ENCODE data around the gene ST7L. TPM values are rescaled to one million over a fixed set of nuclear protein-coding genes. Genes with fewer than 3 reads are reported as not detected.
A peak's percentile ranks its signal among the peaks of the same experiment; 100 is the strongest.

The ST7L gene
- total RNA-seq, 1 experiment from 2014 or later = 17.5 TPM

- ChIA-PET CTCF (no interaction called here), POLR2A (ENCODE audit: unreplicated experiment) (no interaction called here)
- Histone ChIP-seq H3K4me1 (ENCODE audit: insufficient read depth, low read length) (peaks cover 22% of the 10 kb centered on the region), H3K27ac (ENCODE audit: low read length) (no peak overlapping the region), H3K9me2 (replicated peaks; ENCODE audit: low read length) (no peaks in the 10 kb centered on the region), H3K36me3 (ENCODE audit: low read depth, low read length) (no peaks in the 10 kb centered on the region), H3F3A (ENCODE audit: low read length, unreplicated experiment) (peaks cover 5% of the 10 kb centered on the region), H3K4me3 (ENCODE audit: low read length) (no peak overlapping the region), H3K4me2 (ENCODE audit: low read length) (no peak overlapping the region), H2AFZ (ENCODE audit: low read length) (no peak overlapping the region), H3K79me2 (ENCODE audit: low read length) (no peaks in the 10 kb centered on the region), H3K9ac (ENCODE audit: low read length) (no peak overlapping the region), H3K27me3 (ENCODE audit: low read length) (no peaks in the 10 kb centered on the region), H4K20me1 (ENCODE audit: low read length) (no peaks in the 10 kb centered on the region), H3K9me3 (ENCODE audit: low read length) (no peaks in the 10 kb centered on the region)
- ATAC-seq (no peak), DNase-seq (no peak)
- intact Hi-C loops (cut with micrococcal nuclease) = no loop called here
- no TSS peak for BruUV-seq (replicated peaks)
- TF ChIP-seq, protein P1, sequence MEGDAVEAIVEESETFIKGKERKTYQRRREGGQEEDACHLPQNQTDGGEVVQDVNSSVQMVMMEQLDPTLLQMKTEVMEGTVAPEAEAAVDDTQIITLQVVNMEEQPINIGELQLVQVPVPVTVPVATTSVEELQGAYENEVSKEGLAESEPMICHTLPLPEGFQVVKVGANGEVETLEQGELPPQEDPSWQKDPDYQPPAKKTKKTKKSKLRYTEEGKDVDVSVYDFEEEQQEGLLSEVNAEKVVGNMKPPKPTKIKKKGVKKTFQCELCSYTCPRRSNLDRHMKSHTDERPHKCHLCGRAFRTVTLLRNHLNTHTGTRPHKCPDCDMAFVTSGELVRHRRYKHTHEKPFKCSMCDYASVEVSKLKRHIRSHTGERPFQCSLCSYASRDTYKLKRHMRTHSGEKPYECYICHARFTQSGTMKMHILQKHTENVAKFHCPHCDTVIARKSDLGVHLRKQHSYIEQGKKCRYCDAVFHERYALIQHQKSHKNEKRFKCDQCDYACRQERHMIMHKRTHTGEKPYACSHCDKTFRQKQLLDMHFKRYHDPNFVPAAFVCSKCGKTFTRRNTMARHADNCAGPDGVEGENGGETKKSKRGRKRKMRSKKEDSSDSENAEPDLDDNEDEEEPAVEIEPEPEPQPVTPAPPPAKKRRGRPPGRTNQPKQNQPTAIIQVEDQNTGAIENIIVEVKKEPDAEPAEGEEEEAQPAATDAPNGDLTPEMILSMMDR (conservative IDR thresholded peaks at IDR 0.05; ENCODE audit: low read depth, low read length) = no peak
- TF ChIP-seq EZH2phosphoT487 (IDR thresholded peaks at IDR 0.05; ENCODE audit: borderline replicate concordance, low read length) = no peak
- no peak for TF ChIP-seq EZH2 (IDR thresholded peaks at IDR 0.05; ENCODE audit: low read length, unreplicated experiment)
Measured at GRCh38 chr1:112532064-112532463, 86.9 kb downstream of the ST7L start.

DNA sequence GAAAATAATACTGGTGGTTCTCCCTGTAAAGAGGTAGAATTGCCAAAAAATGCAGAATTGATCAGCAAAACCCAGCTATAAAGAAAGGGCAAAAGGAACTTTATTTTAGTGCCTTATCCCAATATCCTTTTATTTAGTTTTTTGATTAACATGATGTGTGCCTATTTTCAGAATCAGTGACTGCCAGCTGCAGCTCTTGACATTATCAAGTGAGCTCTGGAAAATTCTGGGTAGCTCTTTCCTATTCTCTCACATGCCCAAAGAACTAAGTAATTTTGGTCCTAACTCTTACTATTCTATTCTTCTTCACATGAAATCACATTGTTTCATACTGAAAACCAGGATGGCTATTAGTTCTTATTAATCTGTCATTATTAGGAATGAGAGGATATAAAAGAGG lies 88.1 kb downstream of the ST7L start:
- Histone ChIP-seq H3K9me2 (replicated peaks; ENCODE audit: low read length) (no peaks in the 10 kb centered on the region), H3K27me3 (ENCODE audit: low read length) (no peaks in the 10 kb centered on the region), H3K36me3 (ENCODE audit: low read depth, low read length) (no peaks in the 10 kb centered on the region), H3K9ac (ENCODE audit: low read length) (no peak overlapping the region), H2AFZ (ENCODE audit: low read length) (no peak overlapping the region), H3K9me3 (ENCODE audit: low read length) (no peaks in the 10 kb centered on the region), H3K4me3 (ENCODE audit: low read length) (no peak overlapping the region), H3K4me2 (ENCODE audit: low read length) (no peak overlapping the region), H4K20me1 (ENCODE audit: low read length) (no peaks in the 10 kb centered on the region), H3K79me2 (ENCODE audit: low read length) (no peaks in the 10 kb centered on the region), H3F3A (ENCODE audit: low read length, unreplicated experiment) (peaks cover 5% of the 10 kb centered on the region), H3K27ac (ENCODE audit: low read length) (no peak overlapping the region), H3K4me1 (ENCODE audit: insufficient read depth, low read length) (peaks cover 22% of the 10 kb centered on the region)
- TF ChIP-seq, protein P1 (conservative IDR thresholded peaks at IDR 0.05; ENCODE audit: low read depth, low read length) = no peak
- TF ChIP-seq EZH2 (IDR thresholded peaks at IDR 0.05; ENCODE audit: low read length, unreplicated experiment) = no peak
- no peak for TF ChIP-seq EZH2phosphoT487 (IDR thresholded peaks at IDR 0.05; ENCODE audit: borderline replicate concordance, low read length)
- POLR2A ChIA-PET (ENCODE audit: unreplicated experiment) = no interaction called here
- no TSS peak for BruUV-seq (replicated peaks)
- ATAC-seq = no peak
- CTCF ChIA-PET = no interaction called here
- DNase-seq = no peak
- intact Hi-C loops (cut with micrococcal nuclease) = no loop called here

DNA sequence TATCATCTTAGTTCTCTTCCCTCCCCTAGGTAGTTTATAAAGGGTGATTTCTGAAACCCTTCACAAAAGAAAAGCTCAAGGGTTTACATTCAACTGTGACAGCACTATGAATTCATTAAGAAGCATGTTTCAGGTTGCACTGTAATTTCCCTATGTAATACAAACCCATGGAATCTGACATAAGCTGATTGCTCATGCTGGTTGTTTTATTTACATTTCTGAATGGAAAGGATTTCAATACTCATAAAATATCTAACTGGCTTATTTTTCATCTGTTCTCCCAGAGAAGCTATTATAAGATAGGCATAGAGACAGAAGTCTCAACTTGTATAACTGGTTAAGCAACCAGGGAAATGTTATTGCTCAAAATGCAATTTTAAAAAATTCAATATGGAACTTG lies 89.6 kb downstream of the ST7L start:
- H3K27ac ChIP-seq (ENCODE audit: low read length) = peak overlapping the region; percentile 71
- BruUV-seq (replicated peaks) = no TSS peak

More for the DNA sequence above, 89.6 kb downstream of the ST7L start:
- Histone ChIP-seq H3K4me1 (ENCODE audit: insufficient read depth, low read length) (peaks cover 22% of the 10 kb centered on the region), H3K9ac (ENCODE audit: low read length) (peak overlapping the region; percentile 34), H2AFZ (ENCODE audit: low read length) (no peak overlapping the region), H4K20me1 (ENCODE audit: low read length) (no peaks in the 10 kb centered on the region), H3F3A (ENCODE audit: low read length, unreplicated experiment) (peaks cover 5% of the 10 kb centered on the region), H3K9me2 (replicated peaks; ENCODE audit: low read length) (no peaks in the 10 kb centered on the region), H3K36me3 (ENCODE audit: low read depth, low read length) (peaks cover 5% of the 10 kb centered on the region; the same call in 1 of the 2 replicates), H3K4me3 (ENCODE audit: low read length) (peak overlapping the region; percentile 37; the same call in 1 of the 2 replicates), H3K79me2 (ENCODE audit: low read length) (no peaks in the 10 kb centered on the region), H3K27me3 (ENCODE audit: low read length) (no peaks in the 10 kb centered on the region), H3K9me3 (ENCODE audit: low read length) (no peaks in the 10 kb centered on the region), H3K4me2 (ENCODE audit: low read length) (peak overlapping the region; percentile 72)
- DNase-seq = peak; percentile 84
- ChIA-PET POLR2A (ENCODE audit: unreplicated experiment) (interaction anchor here (0.6 to 0.7 kb wide), 3 partner anchors 15 to 54 kb away, joined by 4 to 41 read pairs (median 5); no protein-coding TSS in a partner anchor), CTCF (interaction anchor here (0.7 to 1.6 kb wide), 4 partner anchors 15 to 27 kb away, joined by 3 to 12 read pairs (median 8); no protein-coding TSS in a partner anchor)
- TF ChIP-seq EZH2 (IDR thresholded peaks at IDR 0.05; ENCODE audit: low read length, unreplicated experiment) (no peak), EZH2phosphoT487 (IDR thresholded peaks at IDR 0.05; ENCODE audit: borderline replicate concordance, low read length) (no peak)
- TF ChIP-seq, protein P1 (conservative IDR thresholded peaks at IDR 0.05; ENCODE audit: low read depth, low read length) = no peak
- peak; percentile 96 for ATAC-seq
- intact Hi-C loops (cut with micrococcal nuclease) = loop anchor here (1.0 to 2.0 kb wide), 2 partner anchors 16 to 28 kb away; no protein-coding TSS in a partner anchor

Data from PC-3 (cell line).